GM21381 (cell line): Measurements from ENCODE around the gene SLC39A12.
"Not testable (repeated sequence)": the region's sequence is repeated elsewhere in the genome, so short reads cannot be mapped to it uniquely, and the experiment has no call there.

Experiments
- ATAC-seq: cut with Tn5 transposase; IDR thresholded peaks from one replicate; pipeline ENCODE4 v1.9.1; 2021; ENCODE audit warnings: mild to moderate bottlenecking, moderate library complexity; ENCODE audit not compliant: unreplicated experiment

The SLC39A12 gene

DNA sequence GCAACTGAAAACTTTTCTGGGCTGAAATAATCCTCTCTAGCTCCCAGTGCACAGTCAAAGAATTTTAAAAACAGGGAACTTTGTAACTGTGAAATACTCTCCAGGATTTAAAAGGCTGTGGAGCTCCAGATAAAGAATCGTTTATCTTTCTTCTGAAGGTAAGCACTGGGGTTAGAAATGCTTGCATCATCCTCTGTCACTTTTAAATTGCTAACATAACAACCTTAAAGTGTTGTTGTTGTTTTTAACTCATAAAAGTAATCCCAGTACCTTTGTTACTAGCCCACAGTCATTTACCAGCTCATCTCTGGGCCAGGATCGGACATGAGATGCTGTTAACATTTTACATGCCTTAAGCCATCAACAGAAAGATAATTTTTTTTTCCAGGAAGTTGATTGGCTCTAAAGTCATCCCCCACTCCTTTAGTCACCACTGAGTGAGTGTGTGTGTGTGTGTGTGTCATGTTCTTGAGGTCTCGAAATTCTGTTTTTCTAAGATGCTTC, at the start of gene SLC39A12:
TSS of gene SLC39A12 (plus strand) at position 51 of the 504 bp plus-strand sequence. CDS start 1,359 bp downstream, outside the sequence.
- ATAC-seq: no peak

DNA sequence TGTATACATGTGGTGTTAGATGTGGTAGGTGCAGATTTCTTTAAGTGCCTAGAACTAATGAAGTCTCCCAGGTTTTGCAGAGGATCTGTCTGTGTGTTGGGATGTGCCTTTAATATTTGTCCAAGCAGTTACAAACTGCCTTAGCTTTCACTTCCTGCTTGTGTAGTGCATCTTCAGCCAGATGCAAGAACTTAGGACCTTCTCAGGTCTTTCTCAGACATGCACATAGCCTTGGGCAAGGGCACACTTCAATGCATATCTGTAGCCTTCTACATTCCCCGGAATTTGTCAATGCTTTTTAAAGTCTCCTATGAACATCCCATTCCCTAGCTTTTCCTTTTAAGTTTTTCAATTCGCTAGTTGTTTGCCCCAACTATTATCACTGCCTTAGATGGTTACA, 47.2 kb upstream of the SLC39A12 start:
- ATAC-seq: no peak

DNA sequence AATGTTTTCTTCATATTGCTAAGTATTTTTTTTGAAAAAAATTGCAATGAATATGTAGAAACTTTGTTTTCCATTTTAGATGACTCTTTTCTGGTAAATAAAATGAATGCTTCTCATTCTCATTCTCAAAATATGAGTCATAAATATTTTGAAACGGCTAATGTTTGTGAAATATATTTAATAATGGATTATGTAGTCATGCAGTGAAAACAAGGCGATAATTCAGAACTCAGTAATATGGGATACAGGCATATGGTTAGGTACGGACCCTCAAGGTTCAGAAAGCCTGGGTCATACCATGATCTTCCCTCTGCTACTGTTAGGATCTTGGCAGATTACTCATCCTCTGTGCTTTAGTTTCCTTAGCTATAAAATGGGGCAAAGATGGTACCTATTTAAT, 46.2 kb upstream of the SLC39A12 start:
- no peak for ATAC-seq

DNA sequence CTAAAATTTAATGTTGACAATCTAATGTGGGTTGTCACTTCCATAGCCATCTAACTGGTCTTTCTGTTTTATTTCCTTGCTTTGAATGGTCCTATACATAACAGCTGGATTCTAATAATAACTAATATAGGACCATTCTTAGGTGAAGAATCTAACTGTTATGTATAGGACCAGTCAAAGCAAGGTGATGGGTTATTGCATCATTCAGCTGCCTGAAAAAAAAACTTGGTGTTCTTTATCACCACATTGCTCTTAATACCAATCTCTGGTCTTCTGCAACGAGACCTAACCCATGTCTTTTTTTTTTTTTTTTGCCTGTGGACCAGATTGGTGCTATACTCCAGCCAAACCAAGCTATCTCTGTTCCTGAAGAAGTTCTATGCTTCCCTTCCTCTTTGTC, 45.7 kb upstream of the SLC39A12 start:
- ATAC-seq: no peak

DNA sequence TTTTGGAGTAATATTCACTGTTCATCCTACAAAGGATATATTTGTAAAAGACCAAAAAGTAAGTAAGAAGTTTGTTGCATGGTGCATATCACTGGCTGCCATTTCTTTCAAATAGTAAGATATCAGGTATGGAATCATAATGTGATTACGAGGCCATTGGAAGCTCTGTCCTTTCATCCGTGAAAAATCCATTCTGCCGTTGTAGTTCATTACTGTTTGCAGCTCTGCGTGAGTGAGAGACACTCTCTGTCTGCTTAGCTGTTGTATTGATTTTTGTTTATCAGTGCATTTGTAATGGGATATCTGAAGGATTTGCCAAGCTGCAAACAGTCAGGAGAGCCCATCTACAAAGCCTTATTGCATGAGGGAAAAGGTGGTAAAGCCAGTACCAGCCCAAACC, 44.1 kb upstream of the SLC39A12 start:
- ATAC-seq: no peak

DNA sequence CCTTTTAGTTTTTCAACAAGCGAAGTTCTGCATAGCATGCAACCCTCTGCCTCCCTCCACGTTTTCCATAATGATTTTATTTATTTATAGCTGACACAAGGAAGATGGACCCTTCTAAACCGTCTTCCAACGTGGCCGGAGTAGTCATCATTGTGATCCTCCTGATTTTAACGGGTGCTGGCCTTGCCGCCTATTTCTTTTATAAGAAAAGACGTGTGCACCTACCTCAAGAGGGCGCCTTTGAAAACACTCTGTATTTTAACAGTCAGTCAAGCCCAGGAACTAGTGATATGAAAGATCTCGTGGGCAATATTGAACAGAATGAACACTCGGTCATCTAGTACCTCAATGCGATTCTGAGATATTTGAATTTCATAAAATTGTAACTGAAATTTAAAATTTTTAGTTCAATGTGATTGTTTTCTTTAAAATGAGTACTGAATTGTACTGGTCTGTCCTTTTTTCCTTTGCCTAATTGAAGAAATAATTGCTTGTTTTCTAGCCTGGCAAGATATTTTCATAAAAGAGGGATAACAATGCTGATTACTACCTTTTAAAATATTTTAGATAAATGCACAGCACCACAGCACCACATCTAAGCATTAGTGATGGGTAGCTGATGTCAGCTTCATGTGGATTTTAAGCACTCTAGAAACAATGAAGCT, 41.5 kb upstream of the SLC39A12 start:
- ATAC-seq: no peak

DNA sequence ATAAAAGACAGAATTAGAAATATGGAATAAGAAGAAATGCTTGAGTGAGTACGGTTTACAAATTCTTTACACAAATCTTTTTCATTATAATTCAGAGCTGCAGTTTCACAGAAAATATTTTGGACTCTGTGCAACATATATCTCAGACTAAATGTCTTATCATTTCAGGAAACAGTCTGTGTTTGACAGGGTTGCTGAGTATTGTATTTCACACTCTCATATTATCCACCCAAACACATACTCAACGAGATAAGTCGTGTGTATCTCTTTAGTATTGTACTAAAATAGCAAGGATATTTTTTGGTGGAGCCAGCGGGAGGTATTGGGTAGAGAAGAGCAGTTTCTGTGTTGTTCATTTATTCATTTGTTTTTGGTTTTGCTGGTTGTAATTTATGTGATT, 39.0 kb upstream of the SLC39A12 start:
- no peak for ATAC-seq

DNA sequence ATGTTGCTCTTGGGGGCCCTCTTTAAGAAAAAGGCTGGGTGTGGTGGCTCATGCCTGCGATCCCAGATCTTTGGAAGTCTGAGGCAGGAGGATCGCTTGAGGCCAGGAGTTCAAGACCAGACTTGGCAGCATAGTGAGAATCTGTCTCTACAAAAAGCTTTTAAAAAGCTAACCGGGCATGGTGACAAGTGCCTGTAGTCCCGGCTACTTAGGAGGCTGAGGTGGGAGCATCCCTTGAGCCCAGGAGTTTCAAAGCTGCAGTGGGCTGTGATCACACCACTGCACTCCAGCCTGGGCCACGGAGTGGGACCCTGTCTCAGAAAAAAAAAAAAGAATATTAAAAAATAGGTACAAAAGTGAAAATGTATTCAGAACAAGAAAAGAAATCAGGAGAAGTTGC, 38.1 kb upstream of the SLC39A12 start:
- no peak for ATAC-seq

DNA sequence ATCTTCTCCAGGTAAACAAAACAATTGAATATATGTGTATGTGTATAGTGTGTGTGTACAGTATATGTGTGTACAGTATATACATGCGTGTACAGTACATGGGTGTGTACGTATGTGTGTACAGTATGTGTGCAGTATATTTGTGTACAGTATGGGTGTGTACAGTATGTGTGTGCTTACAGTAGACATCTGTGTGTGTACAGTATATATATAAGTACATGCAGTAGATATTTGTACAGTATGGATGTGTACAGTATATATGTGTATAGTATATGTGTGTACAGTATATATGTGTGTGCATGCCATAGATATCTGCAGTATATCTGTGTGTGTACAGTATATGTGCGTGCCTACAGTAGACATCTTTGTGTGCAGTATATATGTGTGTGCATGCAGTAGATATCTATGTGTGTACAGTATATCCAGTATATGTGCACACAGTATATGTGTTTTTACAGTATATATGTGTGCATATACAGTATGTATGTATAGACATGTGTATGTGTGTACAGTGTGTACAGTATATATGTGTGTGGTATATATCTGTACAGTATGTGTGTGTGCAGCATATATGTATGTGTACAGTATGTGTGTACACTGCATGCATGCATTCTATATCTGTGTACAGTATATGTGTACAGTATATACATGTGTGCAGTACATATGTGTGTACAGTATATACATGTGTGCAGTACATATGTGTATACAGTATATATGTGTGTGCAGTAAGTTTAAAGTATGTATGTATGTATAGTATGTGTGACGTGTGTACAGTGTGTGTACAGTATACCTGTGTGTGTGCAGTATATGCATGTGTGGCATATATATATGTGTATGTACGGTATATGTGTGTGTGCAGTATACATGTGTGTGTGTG, 37.3 kb upstream of the SLC39A12 start:
- ATAC-seq: no peak

DNA sequence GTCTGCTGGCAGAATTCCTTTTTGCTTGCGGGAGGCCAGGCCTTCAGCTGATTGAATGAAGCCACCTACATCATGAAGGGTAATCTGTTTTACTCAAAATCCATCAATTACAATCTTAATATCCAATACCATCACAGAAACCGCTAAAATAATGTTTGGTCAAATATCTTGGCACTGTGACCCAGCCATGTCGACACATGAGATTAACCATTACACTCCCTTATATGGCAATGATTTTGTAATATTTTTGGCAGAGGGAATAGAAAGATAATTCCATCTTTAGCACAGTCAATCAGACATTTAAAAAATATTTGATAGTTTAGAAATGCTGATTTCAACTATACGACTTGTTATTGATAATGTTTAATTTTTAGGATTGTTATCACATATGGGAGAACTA, 36.5 kb upstream of the SLC39A12 start:
- ATAC-seq: no peak

DNA sequence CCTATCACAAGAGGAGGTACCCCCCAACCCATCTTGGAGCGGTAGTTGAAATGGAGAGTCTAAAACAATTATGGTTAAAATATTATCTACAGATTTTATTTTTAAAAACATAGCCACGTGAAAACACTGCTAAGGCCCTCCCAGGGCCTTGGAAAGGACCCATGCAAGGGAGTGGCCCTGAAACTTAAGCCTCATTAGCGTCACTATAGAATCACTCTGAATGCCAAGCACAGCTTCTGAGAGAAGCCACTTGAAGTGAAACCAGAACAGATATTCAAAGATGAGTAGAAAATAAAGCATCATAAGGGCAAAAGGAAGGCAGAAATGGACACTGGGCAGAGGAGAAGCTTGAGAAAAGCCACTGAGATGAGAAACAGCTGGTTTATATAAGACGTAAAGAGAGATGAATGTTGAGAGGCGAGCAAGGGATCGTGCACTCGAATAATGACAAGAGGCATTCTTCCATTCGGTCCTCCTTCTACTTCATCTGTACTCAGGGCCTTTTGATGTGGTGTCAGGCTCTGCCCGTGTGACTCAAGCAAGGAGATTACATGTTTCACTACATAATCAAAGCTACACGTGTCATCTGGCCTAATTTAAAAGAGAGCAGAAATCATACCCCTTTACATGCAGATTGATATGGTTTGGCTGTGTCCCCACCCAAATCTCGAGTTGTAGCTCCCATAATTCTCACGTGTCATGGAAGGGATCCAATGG, 33.4 kb upstream of the SLC39A12 start:
- ATAC-seq: no peak

DNA sequence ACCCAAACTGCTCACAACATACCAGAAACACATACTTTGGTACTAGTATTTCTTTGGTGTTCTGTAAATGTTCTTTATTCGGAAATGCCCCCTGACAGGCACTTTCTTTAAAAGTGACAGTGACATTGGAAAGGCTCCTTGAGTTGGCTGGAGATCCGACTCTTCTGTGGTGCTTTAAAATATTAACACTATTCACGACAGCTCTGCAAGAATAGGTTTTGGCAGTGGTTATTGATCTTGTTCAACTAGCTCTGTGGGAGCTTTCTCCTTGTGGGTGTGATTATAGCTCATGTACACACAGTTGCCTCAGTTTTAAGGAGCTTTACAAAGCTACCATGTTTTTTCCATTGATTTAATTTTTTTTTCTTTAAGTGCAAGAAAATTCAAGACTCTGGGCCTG, 30.3 kb upstream of the SLC39A12 start:
- ATAC-seq: no peak

DNA sequence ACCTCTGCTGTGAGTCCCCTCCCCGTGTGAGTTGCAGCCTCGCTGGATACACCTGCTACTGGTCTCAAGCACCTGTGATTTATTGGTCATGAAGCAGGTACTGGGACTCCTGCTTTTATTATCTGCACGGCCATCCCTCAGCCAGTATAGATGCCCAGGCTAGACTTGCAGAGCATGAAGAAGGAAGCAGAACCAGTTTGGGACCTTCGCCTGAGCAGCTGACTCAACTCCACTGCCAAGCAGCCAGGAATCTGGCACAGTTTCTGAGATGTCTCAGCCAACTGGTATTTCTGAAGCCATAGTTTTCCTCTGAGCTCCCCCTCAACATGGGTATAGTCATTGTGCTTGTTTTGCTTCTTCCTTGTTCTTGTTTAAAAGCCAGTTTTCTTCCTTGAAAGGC, 28.0 kb upstream of the SLC39A12 start:
- no peak for ATAC-seq

DNA sequence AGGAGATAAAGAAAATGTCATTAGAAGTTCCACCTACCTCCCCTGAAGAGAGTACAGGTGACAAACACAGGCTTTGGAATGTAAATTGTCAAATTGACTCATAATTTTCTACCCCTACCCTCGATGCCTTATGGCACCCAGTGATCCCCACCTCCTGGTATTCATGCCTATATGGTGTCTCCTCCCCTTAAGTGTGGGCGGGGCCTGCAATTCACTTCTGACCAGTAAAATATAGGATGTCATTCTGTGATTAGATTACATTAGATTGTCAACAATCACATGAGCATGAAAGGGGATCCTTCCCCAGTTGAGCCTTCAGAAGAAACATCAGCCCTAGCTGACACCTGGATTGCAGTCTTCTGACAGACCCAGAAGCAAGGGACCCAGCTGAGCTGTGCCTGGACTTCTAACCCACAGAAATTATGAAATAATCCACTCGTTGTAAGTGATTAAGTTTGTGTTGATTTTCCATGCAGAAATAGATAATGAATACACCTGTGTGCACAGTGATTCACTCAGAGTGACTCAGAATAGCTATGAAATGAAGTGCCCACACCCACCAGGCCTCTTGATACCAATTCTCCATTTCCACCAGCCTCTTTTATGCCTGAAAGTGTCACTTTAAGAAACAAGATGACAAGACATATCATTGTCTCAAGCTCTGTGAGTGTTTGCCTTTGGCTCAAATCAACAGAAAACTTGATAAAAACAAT, 8.5 kb upstream of the SLC39A12 start:
- no peak for ATAC-seq

DNA sequence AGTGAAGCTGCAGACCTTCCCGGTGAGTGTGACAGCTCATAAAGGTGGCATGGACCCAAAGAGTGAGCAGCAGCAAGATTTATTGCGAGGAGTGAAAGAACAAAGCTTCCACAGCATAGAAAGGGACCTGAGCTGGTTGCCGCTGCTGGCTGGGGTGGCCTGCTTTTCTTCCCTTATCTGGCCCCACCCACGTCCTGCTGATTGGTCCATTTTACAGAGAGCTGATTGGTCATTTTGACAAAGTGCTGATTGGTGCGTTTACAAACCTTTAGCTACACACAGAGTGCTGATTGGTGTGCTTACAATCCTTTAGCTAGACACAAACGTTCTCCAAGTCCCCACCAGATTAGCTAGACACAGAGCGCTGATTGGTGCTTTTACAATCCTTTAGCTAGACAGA, 1.4 kb upstream of the SLC39A12 start:
- ATAC-seq: not testable (repeated sequence)

DNA sequence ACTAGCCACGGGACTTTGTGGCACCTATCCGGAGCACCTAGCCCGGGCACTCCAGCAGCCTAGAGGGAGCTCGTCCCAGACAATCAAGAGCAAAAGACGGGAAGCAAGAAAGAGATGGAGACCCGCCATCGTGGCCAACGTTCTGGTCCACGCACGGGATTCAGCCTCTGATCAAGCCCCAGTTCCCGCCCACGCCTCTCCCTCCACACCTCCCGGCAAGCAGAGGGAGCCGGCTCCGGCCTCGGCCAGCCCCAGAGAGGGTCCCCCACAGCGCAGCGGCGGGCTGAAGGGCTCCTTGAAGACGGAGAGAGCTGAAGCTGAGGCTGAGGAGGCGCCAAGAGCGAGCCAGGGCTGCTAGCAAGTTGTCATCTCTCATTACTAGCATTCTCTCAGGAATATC, 992 bp upstream of the SLC39A12 start:
- no peak for ATAC-seq

DNA sequence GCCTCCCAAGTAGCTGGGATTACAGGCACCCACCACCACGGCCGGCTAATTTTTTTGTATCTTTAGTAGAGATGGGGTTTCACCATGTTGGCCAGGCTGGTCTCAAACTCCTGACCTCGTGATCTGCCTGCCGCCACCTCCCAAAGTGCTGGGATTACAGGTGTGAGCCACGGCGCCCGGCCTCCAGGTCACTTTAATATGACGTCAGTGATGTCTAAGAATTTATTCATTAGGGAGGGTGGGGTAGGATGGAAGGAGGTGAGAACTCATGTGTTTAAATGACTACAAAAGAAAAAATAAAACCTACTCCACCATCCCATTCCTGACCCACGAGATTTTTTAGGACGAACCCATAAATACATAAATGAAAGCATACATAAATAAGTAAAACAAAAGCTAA, 2.7 kb downstream of the SLC39A12 start:
- ATAC-seq: not testable (repeated sequence)

DNA sequence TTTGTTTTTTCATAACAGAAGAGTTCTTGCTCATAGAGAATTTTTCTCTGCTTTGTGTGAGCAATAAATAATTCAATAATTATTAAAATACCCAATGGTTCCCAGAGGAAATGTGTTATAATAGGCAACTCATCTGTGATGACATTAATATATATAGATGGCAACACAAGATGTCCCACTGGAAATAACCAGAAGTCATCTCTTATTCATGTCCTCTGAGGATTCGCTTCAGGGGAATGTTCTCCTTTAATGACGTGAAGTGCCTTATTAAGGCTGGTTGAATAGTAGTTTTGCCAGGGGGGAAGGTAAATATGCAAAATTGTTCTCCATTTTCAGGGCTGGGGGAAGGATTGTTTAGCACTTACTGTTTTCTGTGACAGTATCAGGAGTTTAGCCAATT, 3.1 kb downstream of the SLC39A12 start:
- ATAC-seq: no peak

DNA sequence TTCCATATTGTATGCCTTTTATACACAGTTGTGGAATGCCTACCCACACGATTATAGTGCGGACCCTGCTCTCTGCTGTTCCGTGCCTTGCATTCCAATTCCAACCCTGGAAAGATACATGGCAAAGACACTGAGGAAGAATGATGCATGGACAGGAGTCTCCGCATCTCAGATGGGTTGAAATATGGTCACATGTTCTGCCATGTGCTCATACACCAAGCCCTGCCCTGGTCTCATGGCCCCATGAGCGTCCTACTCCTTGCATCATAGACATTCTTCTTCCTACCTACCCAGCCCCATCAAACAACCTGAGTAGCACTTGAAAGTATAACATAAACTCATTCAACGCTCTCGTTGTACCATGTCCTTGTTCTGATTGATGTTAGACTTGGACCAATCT, 6.3 kb downstream of the SLC39A12 start:
- ATAC-seq: no peak

DNA sequence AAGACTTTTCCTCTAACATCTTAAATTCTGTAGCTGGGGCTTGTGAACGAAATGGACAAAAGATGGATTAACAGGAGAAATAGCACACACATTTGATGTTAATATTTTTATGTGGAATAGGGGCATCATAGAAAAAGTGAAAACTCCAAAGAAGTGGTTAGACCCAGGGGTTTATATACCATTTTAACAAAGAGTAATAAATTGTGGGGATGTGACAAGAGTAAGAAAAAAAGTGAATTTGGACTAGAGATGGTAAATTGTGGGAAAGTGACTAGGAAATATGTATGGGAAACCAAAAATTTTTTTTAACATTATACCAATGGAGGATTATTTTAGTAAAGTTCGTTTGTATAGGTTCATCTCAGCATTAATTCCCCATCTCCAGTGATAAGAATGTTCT, 8.2 kb downstream of the SLC39A12 start:
- no peak for ATAC-seq
